Gastrocnemius medialis (tissue), 4 donors: ENCODE data around the gene MISP. TPM values are rescaled to one million over a fixed set of nuclear protein-coding genes. Genes with fewer than 3 reads are reported as not detected.

Experiments used
- ATAC-seq, 2 donors: fragments of 150-250 bp; one replicate each; pipeline ENCODE4 v1.9.1; 2016
- DNase-seq, 2 donors: peaks; one replicate each; pipeline ENCODE4 v3.0.0-alpha.2; 2019
- H3K27ac ChIP-seq, 4 donors: fragments of 200-600 bp; sonication (generic); 1 replicate in 1 of 4; 2 replicates in 3 of 4; pipeline ENCODE4 v1.5.1; 2016 to 2018; ENCODE audit warnings: mild to moderate bottlenecking in 2 of 4, moderate library complexity in 1 of 4
- H3K27me3 ChIP-seq, 3 donors: fragments of 200-600 bp; sonication (generic) in 2 of 3; 1 replicate in 1 of 3; 2 replicates in 2 of 3; pipeline versions ENCODE4 v1.5.1 to v1.6.0; 2016 to 2019; ENCODE audit warnings: mild to moderate bottlenecking in 1 of 3, moderate library complexity in 1 of 3
- H3K36me3 ChIP-seq, 2 donors: fragments of 200-600 bp; sonication (generic) in 1 of 2; one replicate each; pipeline ENCODE4 v1.5.1; 2017 to 2018
- H3K4me1 ChIP-seq, 2 donors: fragments of 200-600 bp; sonication (generic) in 1 of 2; one replicate each; pipeline ENCODE4 v1.5.1; 2016 to 2017; ENCODE audit warnings: mild to moderate bottlenecking in 2 of 2
- H3K4me3 ChIP-seq, 4 donors: fragments of 200-600 bp; sonication (generic) in 3 of 4; 1 replicate in 1 of 4; 2 replicates in 3 of 4; pipeline ENCODE4 v1.5.1; 2016 to 2019; ENCODE audit warnings: mild to moderate bottlenecking in 2 of 4
- H3K9me3 ChIP-seq, 3 donors: fragments of 200-600 bp; sonication (generic) in 2 of 3; 1 replicate in 1 of 3; 2 replicates in 2 of 3; pipeline ENCODE4 v1.5.1; 2016 to 2019
- POLR2A ChIP-seq, 2 donors: fragments of 450-650 bp; IDR thresholded peaks; one replicate each; pipeline ENCODE4 v1.6.1; 2017; ENCODE audit warnings: antibody characterized with exemption in 2 of 2, mild to moderate bottlenecking in 2 of 2, moderate library complexity in 2 of 2
- in situ Hi-C, 4 donors: fragments of 200-750 bp; cut with MboI; loops; one replicate each; pipeline versions ENCODE4 v1.15.0 to v1.8.0; 2017; ENCODE audit warnings: low sequenced_read_pairs in 4 of 4
- intact Hi-C: fragments of 100-400 bp; cut with DNase I; formaldehyde crosslinking; loops from one replicate; pipeline ENCODE4 v1.15.1; 2023; ENCODE audit warnings: low total_unique reads
- total RNA-seq, 4 donors: library from RNA; depleted of rRNA; stranded (reverse); fragments of >200 nt; gene quantifications; one replicate each; pipeline versions ENCODE4 v1.1.0 to v1.2.3, GENCODE V29; 2016
- TF ChIP-seq, protein P1 (sequence below), 5 experiments: fragments of 450-650 bp in 3 of 5; fragments of 200-600 bp in 2 of 5; sonication (generic) in 2 of 5; IDR thresholded peaks in 4 of 5; conservative IDR thresholded peaks in 1 of 5; 1 replicate in 4 of 5; 2 replicates in 1 of 5; pipeline ENCODE4 v1.5.1; 2016 to 2019; ENCODE audit warnings: antibody characterized with exemption in 5 of 5, mild to moderate bottlenecking in 3 of 5, moderate library complexity in 3 of 5

Gene MISP
- total RNA-seq, 4 donors from 2014 or later: 1.2 TPM; not detected in 3

DNA sequence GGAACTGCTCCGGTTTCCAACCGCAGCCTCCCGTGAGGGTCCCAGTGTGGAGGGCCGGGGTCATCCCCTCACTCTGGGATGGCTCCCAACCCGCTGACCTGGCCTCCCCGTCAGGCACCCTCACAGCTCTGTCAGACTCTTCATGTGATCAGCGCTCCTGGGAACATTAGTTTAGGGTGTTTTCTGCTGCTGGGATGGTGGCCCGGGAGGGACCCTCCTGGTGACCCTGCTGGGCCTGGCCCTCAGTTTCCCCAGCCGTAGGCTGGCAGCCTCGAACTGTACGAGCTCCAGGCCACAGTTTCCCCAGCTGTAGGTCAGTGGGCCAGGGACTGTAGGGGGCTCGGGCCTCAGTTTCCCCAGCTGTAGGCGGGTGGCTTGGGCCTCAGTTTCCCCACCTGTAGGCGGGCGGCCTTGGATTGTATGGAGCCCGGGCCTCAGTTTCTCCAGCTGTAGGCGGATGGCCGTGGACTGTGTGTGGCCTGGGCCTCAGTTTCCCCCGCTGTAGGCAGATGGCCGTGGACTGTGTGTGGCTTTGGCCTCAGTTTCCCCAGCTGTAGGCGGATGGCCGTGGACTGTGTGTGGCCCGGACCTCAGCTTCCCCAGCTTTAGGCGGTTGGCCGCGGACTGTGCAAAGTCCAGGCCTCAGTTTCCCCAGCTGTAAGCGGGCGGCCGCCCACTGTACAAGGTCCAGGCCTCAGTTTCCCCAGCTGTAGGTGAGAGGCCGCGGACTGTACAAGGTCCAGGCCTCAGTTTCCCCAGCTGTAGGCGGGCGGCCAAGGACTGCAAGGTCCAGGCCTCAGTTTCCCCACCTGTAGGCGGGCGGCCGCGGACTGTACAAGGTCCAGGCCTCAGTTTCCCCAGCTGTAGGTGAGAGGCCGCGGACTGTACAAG is 45.0 kb downstream of the MISP start:
- ATAC-seq (no peak), DNase-seq (no peak)
- no peaks in the 10 kb centered on the region for H3K9me3 ChIP-seq
- H3K27me3 ChIP-seq: no peaks in the 10 kb centered on the region
- H3K4me1 ChIP-seq: peaks cover 38 to 41% of the 10 kb centered on the region in 2 donors
- H3K4me3 ChIP-seq: peak overlapping the region; percentile 79 to 98 (median 86)
- H3K27ac ChIP-seq: peak overlapping the region; percentile 83 to 97 (median 92)
- in situ Hi-C loops (no loop called here), intact Hi-C loops (loop anchor here (2.0 to 10.0 kb wide), 5 partner anchors 125 to 857 kb away; partner anchors contain the start of genes FAM174C, POLRMT, RNF126 and TCF3)
- no peak for TF ChIP-seq POLR2A (IDR thresholded peaks at IDR 0.05)
- TF ChIP-seq, protein P1, sequence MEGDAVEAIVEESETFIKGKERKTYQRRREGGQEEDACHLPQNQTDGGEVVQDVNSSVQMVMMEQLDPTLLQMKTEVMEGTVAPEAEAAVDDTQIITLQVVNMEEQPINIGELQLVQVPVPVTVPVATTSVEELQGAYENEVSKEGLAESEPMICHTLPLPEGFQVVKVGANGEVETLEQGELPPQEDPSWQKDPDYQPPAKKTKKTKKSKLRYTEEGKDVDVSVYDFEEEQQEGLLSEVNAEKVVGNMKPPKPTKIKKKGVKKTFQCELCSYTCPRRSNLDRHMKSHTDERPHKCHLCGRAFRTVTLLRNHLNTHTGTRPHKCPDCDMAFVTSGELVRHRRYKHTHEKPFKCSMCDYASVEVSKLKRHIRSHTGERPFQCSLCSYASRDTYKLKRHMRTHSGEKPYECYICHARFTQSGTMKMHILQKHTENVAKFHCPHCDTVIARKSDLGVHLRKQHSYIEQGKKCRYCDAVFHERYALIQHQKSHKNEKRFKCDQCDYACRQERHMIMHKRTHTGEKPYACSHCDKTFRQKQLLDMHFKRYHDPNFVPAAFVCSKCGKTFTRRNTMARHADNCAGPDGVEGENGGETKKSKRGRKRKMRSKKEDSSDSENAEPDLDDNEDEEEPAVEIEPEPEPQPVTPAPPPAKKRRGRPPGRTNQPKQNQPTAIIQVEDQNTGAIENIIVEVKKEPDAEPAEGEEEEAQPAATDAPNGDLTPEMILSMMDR (IDR thresholded peaks at IDR 0.05 in 4 of 5, conservative IDR thresholded peaks at IDR 0.05 in 1 of 5): no peak
- H3K36me3 ChIP-seq: no peaks in the 10 kb centered on the region

DNA sequence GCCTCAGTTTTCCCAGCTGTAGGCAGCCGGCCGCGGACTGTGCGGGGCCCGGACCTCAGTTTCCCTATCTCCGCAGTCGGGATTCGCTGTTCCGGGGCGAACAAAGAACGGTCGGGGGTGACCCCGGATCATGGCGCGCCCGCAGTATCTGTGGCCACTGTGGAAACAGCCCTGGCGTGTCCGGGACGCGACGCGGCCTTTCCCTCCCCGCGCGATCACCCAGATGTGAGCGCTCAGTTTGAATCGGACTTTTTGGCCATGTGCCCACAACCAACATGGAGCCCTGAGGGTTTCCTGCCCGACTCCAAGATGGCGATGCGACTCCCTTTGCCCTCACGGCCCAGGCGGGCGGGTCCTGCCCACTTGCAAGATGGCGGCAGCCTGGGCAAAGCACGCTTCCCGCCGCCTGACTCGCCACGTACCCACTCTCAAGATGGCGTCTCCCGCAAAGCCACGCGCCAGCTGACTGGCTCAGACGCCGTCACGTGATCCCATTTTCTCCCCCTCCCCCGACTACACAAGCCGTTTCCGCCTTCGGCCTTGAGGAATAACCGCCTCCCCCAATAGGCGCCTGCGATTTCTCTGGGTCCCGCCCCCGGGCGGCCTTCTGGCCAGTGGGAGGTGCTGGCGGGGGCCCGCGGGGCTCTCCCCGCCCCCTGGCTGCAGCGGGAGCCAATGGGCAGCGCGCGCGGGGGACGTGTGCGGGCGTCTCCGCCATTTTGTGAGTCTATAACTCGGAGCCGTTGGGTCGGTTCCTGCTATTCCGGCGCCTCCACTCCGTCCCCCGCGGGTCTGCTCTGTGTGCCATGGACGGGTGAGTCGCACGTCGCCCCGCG is 46.0 kb downstream of the MISP start, which contains the start of gene PTBP1:
PTBP1 (plus strand) TSS at position 761 of the 836 bp plus-strand sequence; CDS start at position 807, 46 bp downstream.
- no peaks in the 10 kb centered on the region for H3K36me3 ChIP-seq
- in situ Hi-C loops (no loop called here), intact Hi-C loops (loop anchor here (1.0 to 10.0 kb wide), 9 partner anchors 96 to 856 kb away; partner anchors contain the start of genes FAM174C, MED16, POLRMT and RNF126)
- peak within 1 kb of the TSS; percentile 91 to 99 (median 94) for H3K27ac ChIP-seq
- peaks cover 48 to 50% of the 10 kb centered on the region in 2 donors for H3K4me1 ChIP-seq
- peak within 1 kb of the TSS; percentile 79 to 98 (median 92) for H3K4me3 ChIP-seq
- peak; percentile 91 for ATAC-seq
- no peaks in the 10 kb centered on the region for H3K27me3 ChIP-seq
- H3K9me3 ChIP-seq: no peaks in the 10 kb centered on the region
- DNase-seq: peak; percentile 100
- TF ChIP-seq POLR2A (IDR thresholded peaks at IDR 0.05): peak; percentile 83
- TF ChIP-seq, protein P1 (IDR thresholded peaks at IDR 0.05 in 4 of 5, conservative IDR thresholded peaks at IDR 0.05 in 1 of 5): peak in 4 of 5 experiments; percentile 28 to 58 (median 38)

DNA sequence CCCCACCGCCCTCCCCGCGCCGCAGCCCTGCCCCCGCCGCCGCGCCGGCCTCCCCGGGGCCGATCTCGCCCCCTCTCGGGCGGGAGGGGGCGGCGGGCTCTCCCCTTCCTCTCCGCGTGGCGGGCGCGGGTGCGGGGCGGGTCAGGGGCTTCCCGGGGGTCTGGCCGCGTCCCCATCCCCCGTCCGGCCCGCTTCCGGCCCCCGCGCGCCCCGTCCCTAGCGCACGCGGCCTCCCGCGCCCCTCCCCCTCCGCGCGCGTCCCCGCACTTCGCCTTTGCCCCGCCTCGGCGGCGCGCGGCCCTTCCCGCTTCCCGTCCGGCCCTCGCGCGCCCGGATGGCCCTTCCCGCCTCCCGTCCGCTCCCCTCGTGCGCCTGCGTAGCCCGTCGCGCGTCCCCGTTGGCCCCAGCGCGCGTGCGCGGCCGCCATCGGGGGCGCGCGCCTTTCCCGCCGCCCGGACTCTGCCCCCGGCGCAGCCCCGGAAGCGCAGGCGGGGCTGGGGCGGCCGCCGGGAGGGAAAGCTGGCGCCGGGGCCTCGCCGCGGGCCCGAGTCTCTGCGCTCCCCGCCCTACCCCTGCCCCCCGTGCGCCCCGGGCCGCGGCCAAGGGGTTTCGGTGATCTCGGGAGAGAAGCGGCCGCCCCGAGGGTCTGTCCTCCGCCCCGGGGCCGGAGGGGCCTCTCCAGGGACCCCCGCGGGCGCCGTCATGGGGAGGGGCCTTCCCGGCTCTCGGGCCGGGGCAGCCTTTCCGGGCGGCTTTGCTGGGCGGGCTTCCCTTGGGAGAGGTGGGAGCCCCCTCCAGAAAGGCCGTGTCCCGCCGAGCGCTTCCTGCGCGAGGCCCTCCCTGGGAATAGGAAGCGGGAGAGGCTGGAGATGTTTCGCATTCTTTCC is 46.9 kb downstream of the MISP start:
- Histone ChIP-seq H3K9me3 (no peaks in the 10 kb centered on the region), H3K27me3 (no peaks in the 10 kb centered on the region), H3K4me3 (peak overlapping the region; percentile 79 to 96 (median 87)), H3K4me1 (peaks cover 56 to 59% of the 10 kb centered on the region in 2 donors), H3K36me3 (no peaks in the 10 kb centered on the region), H3K27ac (peak overlapping the region; percentile 86 to 99 (median 90))
- in situ Hi-C loops: no loop called here
- peak; percentile 55 to 59 for ATAC-seq
- DNase-seq: peak; percentile 77 to 86
- intact Hi-C loops: loop anchor here (1.0 to 10.0 kb wide), 9 partner anchors 96 to 855 kb away; partner anchors contain the start of genes FAM174C, MED16, POLRMT and RNF126
- peak; percentile 17 to 33 for TF ChIP-seq POLR2A (IDR thresholded peaks at IDR 0.05)
- TF ChIP-seq, protein P1 (IDR thresholded peaks at IDR 0.05 in 4 of 5, conservative IDR thresholded peaks at IDR 0.05 in 1 of 5): peak in 2 of 5 experiments; percentile 49 to 67
